IMR-90 (cell line): ENCODE data around the gene C10orf71. TPM values are rescaled to one million over a fixed set of nuclear protein-coding genes. Genes with fewer than 3 reads are reported as not detected.

Experiments used
- ATAC-seq: fragments of 200-7000 bp; cut with Tn5 transposase; 2 replicates; pipeline ENCODE4 v1.9.1; 2020; ENCODE audit warnings: low read depth, mild to moderate bottlenecking, moderate library complexity
- BruUV-seq: library from RNA; stranded (reverse); fragments of 400-500 nt; replicated peaks from 2 replicates; lab custom pipeline; 2021; lab: Mats Ljungman, UMichigan
- CTCF ChIA-PET: fragments of 300-600 bp; formaldehyde crosslinking; extraction: SDS; loops from one replicate; lab custom pipeline; 2021; ENCODE audit warnings: antibody characterized with exemption; lab: Yijun Ruan, JAX
- POLR2A ChIA-PET: fragments of 300-600 bp; sonication (Branson Sonifier 250); formaldehyde crosslinking; loops from one replicate; lab custom pipeline; 2022; ENCODE audit warnings: antibody characterized with exemption; ENCODE audit not compliant: unreplicated experiment; lab: Charles Lee
- DNase-seq: peaks from one replicate; pipeline ENCODE4 v3.0.0; 2013
- H2AFZ ChIP-seq: replicated peaks from 2 replicates; pipeline ENCODE3; 2013; ENCODE audit warnings: low read length, mild to moderate bottlenecking; ENCODE audit not compliant: poor library complexity
- H2AK5ac ChIP-seq: 2 replicates; pipeline ENCODE4 v1.6.1; 2013; ENCODE audit warnings: low read depth, low read length, inconsistent platforms
- H2AK9ac ChIP-seq: replicated peaks from 2 replicates; pipeline ENCODE3; 2013; ENCODE audit warnings: mild to moderate bottlenecking, low read depth, low read length, moderate library complexity; ENCODE audit not compliant: poor library complexity
- H2BK120ac ChIP-seq: 2 replicates; pipeline ENCODE4 v1.6.1; 2013; ENCODE audit warnings: low read depth, low read length, inconsistent platforms
- H2BK15ac ChIP-seq: 3 replicates; pipeline ENCODE4 v1.6.1; 2013; ENCODE audit warnings: low read depth, low read length, inconsistent platforms
- H2BK20ac ChIP-seq: 2 replicates; pipeline ENCODE4 v1.6.1; 2013; ENCODE audit warnings: low read depth, mild to moderate bottlenecking, inconsistent platforms, low read length, moderate library complexity
- H2BK5ac ChIP-seq: 2 replicates; pipeline ENCODE4 v1.6.1; 2013; ENCODE audit warnings: mild to moderate bottlenecking, low read depth, low read length, inconsistent platforms; ENCODE audit not compliant: poor library complexity, severe bottlenecking
- H3K14ac ChIP-seq: replicated peaks from 2 replicates; pipeline ENCODE4 v1.6.1; 2013; ENCODE audit warnings: low read depth, low read length, inconsistent platforms
- H3K18ac ChIP-seq: 2 replicates; pipeline ENCODE4 v1.6.1; 2013; ENCODE audit warnings: low read depth, low read length, control low read depth
- H3K23ac ChIP-seq: 2 replicates; pipeline ENCODE4 v1.6.1; 2013; ENCODE audit warnings: low read depth, low read length, inconsistent platforms
- H3K27ac ChIP-seq: 2 replicates; pipeline ENCODE4 v1.5.1; 2013; ENCODE audit warnings: mild to moderate bottlenecking, control low read depth, low read length; ENCODE audit not compliant: insufficient read depth
- H3K27me3 ChIP-seq: 2 replicates; pipeline ENCODE4 v1.6.1; 2013; ENCODE audit warnings: low read length; ENCODE audit not compliant: control insufficient read depth, insufficient read depth
- H3K36me3 ChIP-seq: 2 replicates; pipeline ENCODE4 v1.6.1; 2013; ENCODE audit warnings: low read length, mixed read lengths; ENCODE audit not compliant: control insufficient read depth, insufficient read depth
- H3K4ac ChIP-seq: 2 replicates; pipeline ENCODE4 v1.6.1; 2013; ENCODE audit warnings: low read depth, low read length, inconsistent platforms
- H3K4me1 ChIP-seq: 2 replicates; pipeline ENCODE4 v1.6.1; 2013; ENCODE audit warnings: low read length, mixed read lengths; ENCODE audit not compliant: control insufficient read depth, insufficient read depth
- H3K4me2 ChIP-seq: 2 replicates; pipeline ENCODE4 v1.6.1; 2013; ENCODE audit warnings: low read depth, mild to moderate bottlenecking, control low read depth, low read length, moderate library complexity
- H3K4me3 ChIP-seq: 2 replicates; pipeline ENCODE4 v1.5.1; 2013; ENCODE audit warnings: low read depth, mild to moderate bottlenecking, control low read depth, low read length, moderate library complexity; ENCODE audit not compliant: insufficient read depth
- H3K56ac ChIP-seq: 2 replicates; pipeline ENCODE4 v1.6.1; 2013; ENCODE audit warnings: low read length, inconsistent platforms; ENCODE audit not compliant: insufficient read depth; ENCODE audit errors: extremely low read depth
- H3K79me1 ChIP-seq, 2 experiments: 2 replicates each; pipeline ENCODE4 v1.6.1; 2013; ENCODE audit warnings: low read length in 2 of 2, inconsistent platforms in 1 of 2, low read depth in 1 of 2
- H3K9ac ChIP-seq: 2 replicates; pipeline ENCODE4 v1.6.1; 2013; ENCODE audit warnings: low read depth, low read length, control low read depth
- H3K9me1 ChIP-seq: 2 replicates; pipeline ENCODE4 v1.6.1; 2013; ENCODE audit warnings: low read length, inconsistent platforms; ENCODE audit not compliant: insufficient read depth
- H3K9me3 ChIP-seq: 2 replicates; pipeline ENCODE4 v1.6.1; 2013; ENCODE audit warnings: low read length; ENCODE audit not compliant: control insufficient read depth, insufficient read depth
- H4K20me1 ChIP-seq: 2 replicates; pipeline ENCODE4 v1.6.1; 2013; ENCODE audit warnings: low read length, inconsistent platforms; ENCODE audit not compliant: insufficient read depth
- H4K5ac ChIP-seq: 2 replicates; pipeline ENCODE4 v1.6.1; 2013; ENCODE audit warnings: mild to moderate bottlenecking, low read depth, low read length, control low read depth
- H4K8ac ChIP-seq, 2 experiments: 2 replicates each; pipeline ENCODE4 v1.6.1; 2013; ENCODE audit warnings: low read depth in 2 of 2, low read length in 2 of 2, control low read depth in 1 of 2, inconsistent platforms in 1 of 2
- H4K91ac ChIP-seq: 2 replicates; pipeline ENCODE4 v1.6.1; 2013; ENCODE audit warnings: low read depth, low read length, inconsistent platforms; ENCODE audit not compliant: insufficient read depth
- CEBPB ChIP-seq: IDR thresholded peaks from 2 replicates; pipeline ENCODE4 v1.6.1; 2012; ENCODE audit warnings: low read depth, low read length, improper control_type of control experiment
- MAFK ChIP-seq: IDR thresholded peaks from 2 replicates; pipeline ENCODE4 v1.6.1; 2012; ENCODE audit warnings: low read depth, low read length, improper control_type of control experiment
- RCOR1 ChIP-seq: IDR thresholded peaks from 2 replicates; pipeline ENCODE4 v1.6.1; 2012; ENCODE audit warnings: mild to moderate bottlenecking, low read length, improper control_type of control experiment; ENCODE audit not compliant: insufficient replicate concordance
- WGBS, 2 experiments: methylation state at CpG; one replicate each; pipeline versions ENCODE4 v1.1.5 to v1.1.7; 2013; ENCODE audit warnings: missing lambda C conversion rate in 2 of 2; ENCODE audit not compliant: insufficient read length in 1 of 2; ENCODE audit errors: extremely low coverage in 2 of 2; 5-methylcytosine and 5-hydroxymethylcytosine counted together
- dilution Hi-C: fragments of 300-500 bp; cut with HindIII; formaldehyde crosslinking; loops from one replicate; pipeline ENCODE4 v1.14.3; 2018; ENCODE audit warnings: low sequenced_read_pairs; ENCODE audit not compliant: unreplicated experiment
- in situ Hi-C: fragments of 300-500 bp; cut with MboI; formaldehyde crosslinking; loops from 3 replicates; pipeline ENCODE4 v1.14.3; 2019; ENCODE audit warnings: low sequenced_read_pairs, inconsistent platforms, mixed read lengths
- intact Hi-C: fragments of 100-400 bp; cut with micrococcal nuclease; formaldehyde crosslinking; loops from 2 replicates; pipeline ENCODE4 v1.10.0; 2022
- polyA plus RNA-seq, 3 experiments: library from polyadenylated mRNA; depleted of rRNA; stranded (reverse); fragments of >200 nt; gene quantifications; 2 replicates each; pipeline ENCODE4 v1.2.3, GENCODE V29; 2012; ENCODE audit warnings: low replicate concordance in 1 of 3
- total RNA-seq: library from RNA; depleted of rRNA; stranded (reverse); fragments of >200 nt; gene quantifications from 2 replicates; pipeline ENCODE4 v1.2.3, GENCODE V29; 2012
- TF ChIP-seq, protein P1 (sequence below): fragments of 150-350 bp; IDR thresholded peaks from 2 replicates; pipeline ENCODE4 v1.6.1; 2017; ENCODE audit warnings: mild to moderate bottlenecking, antibody characterized with exemption, low read length, low read depth

The C10orf71 gene
- total and polyA plus RNA-seq, 2 of the 4 experiments (the other 2 are of a cell fraction), result not detected

DNA sequence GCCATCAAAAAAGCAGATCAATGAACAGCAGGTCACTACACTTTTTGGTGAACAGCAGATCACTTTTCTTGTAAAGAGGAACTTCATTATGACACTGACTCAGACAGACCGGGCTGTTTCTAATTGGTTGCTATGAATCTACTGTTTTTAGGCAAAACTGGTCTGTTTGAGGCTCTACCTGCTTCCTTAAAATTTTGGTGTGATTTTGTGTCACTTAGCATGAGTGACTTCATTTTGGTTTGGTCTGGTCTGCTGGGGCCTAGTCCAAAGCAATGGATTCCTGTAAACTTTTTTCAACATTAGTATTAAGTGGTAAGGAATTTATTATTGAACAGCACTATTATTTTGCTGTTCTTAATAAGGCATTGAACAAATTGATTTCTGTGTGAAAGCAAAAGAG, 41.8 kb upstream of the C10orf71 start:
- BruUV-seq, result no TSS peak
- H3K9me3 ChIP-seq, result no peaks in the 10 kb centered on the region; the same call in 1 of the 2 replicates
- dilution Hi-C loops (no loop called here), intact Hi-C loops (no loop called here), in situ Hi-C loops (no loop called here)
- no peak overlapping the region for H3K9ac ChIP-seq
- H3K27me3 ChIP-seq, result peaks cover 19% of the 10 kb centered on the region
- H3K79me1 ChIP-seq, result no peaks in the 10 kb centered on the region
- no peak overlapping the region for H3K23ac ChIP-seq
- no peak for TF ChIP-seq RCOR1
- TF ChIP-seq, protein P1, sequence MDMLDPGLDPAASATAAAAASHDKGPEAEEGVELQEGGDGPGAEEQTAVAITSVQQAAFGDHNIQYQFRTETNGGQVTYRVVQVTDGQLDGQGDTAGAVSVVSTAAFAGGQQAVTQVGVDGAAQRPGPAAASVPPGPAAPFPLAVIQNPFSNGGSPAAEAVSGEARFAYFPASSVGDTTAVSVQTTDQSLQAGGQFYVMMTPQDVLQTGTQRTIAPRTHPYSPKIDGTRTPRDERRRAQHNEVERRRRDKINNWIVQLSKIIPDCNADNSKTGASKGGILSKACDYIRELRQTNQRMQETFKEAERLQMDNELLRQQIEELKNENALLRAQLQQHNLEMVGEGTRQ, result no peak
- TF ChIP-seq CEBPB, result no peak
- no peak for TF ChIP-seq MAFK
- no peaks in the 10 kb centered on the region for H3K4me1 ChIP-seq
- no peak overlapping the region for H4K5ac ChIP-seq
- H4K91ac ChIP-seq, result no peak overlapping the region
- no peaks in the 10 kb centered on the region for H4K20me1 ChIP-seq
- no peak overlapping the region for H3K4ac ChIP-seq
- no peak overlapping the region for H2BK20ac ChIP-seq
- no peak overlapping the region for H2AFZ ChIP-seq
- no peak overlapping the region for H2AK5ac ChIP-seq
- H2BK15ac ChIP-seq, result no peak overlapping the region
- no peaks in the 10 kb centered on the region for H3K9me1 ChIP-seq
- H2BK120ac ChIP-seq, result no peak overlapping the region
- no peak overlapping the region for H3K4me2 ChIP-seq
- ATAC-seq (no peak), DNase-seq (no peak)
- no CpG with 5 or more reads among the region's 1 CpG for WGBS, 2 experiments
- CTCF ChIA-PET, result no interaction called here
- POLR2A ChIA-PET, result no interaction called here
- H3K18ac ChIP-seq, result no peak overlapping the region
- no peak overlapping the region for H3K14ac ChIP-seq
- H4K8ac ChIP-seq, result no peak overlapping the region
- H3K56ac ChIP-seq, result no peak overlapping the region
- no peak overlapping the region for H2AK9ac ChIP-seq
- no peak overlapping the region for H2BK5ac ChIP-seq
- no peaks in the 10 kb centered on the region for H3K36me3 ChIP-seq
- no peak overlapping the region for H3K4me3 ChIP-seq
- H3K27ac ChIP-seq, result no peak overlapping the region
